HuH-7.5 (cell line): Measurements from ENCODE around the gene UBE4B.
A peak's percentile ranks its signal among the peaks of the same experiment; 100 is the strongest.
"Not testable (repeated sequence)": the region's sequence is repeated elsewhere in the genome, so short reads cannot be mapped to it uniquely, and the experiment has no call there.

Experiments used
- DNase-seq: peaks from one replicate; pipeline ENCODE4 v3.0.0; 2011; ENCODE audit warnings: low spot score

The UBE4B gene

DNA sequence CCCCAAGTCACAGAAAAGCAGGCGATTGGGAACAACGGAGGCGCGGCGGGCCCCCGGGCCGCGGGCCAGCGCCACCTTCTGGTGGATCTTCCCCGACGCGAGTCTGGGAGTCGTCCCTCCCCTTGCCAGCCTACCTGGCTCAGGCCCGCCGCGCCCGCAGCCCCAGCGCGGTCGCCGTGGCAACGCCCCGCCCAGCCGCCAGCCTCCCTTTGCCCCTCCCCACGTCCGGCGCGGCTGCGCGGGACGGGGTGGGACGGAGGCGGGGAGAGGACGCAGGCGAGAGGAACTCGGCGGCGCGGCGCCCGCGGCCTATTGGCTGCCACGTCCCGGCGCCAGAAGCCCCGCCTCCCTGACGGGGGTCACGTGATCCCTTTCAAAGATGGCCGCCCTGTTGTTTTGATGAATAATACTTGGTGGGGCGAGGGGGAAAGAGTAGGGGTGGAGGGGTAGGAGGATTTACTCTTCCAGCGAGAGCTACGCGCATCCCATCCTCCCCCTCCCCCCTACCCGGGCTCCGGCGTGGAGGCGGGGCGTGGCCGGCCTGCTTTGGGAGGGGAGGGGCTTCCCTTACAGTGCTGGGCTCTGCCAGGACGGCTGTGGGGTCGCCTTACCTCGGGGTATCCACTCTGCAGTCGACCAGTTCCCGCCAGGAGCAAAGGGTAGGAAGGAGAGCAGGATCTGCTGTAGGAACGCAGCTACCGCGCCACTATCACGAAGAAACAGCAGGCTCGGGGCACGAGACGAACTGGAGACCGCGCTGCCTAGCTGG lies at the start of gene UBE4B:
Gene UBE4B, plus strand, starts transcription at position 369 of the 769 bp plus-strand sequence. CDS start 713 bp downstream, outside the sequence.
- DNase-seq: peak; percentile 91

DNA sequence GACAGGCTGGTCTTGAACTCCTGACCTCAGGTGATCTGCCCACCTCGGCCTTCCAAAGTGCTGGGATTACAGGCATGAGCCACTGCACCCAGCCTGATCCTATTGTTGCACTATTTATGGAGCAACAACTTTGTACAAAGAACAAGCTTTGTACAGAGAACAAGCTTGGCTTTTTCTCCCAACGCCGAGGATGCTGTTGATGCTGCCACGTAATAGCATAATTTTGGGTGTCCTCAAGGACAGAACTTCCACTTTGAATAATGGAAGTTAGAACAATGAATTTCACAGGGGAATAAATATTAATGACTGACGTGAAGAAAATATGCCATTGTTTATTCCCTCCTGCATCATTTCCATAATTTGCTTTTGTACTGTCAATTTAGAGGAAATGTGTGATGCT lies 48.5 kb upstream of the UBE4B start:
- DNase-seq: no peak

DNA sequence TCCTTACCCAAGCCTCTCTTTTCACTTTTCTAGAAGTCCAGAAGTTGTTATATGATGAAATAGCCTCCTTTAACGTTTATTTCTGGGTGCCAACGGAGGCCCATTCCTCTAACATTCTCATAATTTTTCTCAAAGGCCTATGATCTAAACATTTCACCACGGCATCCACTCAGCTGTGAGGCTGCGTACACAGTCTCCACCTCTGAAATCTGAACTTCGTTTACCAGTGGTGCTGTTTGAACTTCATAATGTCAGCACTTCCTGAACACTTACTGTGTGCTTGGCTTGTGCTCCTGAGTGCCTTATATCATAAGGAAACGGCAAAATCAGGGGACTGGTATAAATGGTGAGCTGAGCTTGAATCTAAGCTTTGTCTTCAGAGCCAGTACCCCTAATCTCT lies 47.8 kb upstream of the UBE4B start:
- no peak for DNase-seq

DNA sequence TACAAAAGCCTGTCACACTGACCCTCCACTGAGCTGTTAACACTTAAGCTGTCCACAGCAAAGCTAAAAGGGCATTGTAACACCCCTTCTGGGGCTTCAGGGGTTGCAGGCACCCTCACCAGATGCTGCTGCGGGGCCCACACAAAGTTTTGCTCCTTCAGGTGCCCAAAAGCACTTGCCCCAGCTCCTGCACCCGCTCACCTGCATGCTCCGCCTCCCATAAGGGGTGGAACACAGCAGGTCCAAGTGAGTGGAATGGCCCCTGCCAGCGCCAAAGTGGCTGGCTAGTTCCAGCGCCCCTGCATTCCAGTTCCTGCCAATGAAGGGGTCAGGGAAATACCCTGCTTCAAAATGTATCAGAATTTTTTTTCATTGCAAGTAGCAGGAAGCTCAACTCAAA lies 43.0 kb upstream of the UBE4B start:
- no peak for DNase-seq

DNA sequence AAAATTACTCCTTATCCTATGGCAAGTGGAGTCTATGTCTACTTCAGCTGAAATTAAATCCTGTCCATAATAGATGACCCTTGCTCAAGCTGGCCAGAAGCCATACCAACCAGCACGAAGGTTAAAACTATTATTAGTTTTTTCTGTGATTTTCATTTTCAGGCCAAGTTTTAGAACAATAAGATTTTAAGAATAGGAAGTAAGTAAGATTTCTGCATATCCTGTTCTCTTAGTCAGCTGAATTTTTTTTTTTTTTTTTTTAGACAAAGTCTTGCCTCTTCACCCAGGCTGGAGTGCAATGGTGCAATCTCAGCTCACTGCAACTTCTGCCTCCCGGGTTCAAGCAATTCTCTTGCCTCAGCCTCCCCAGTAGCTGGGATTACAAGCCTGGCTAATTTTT lies 41.8 kb upstream of the UBE4B start:
- DNase-seq: no peak

DNA sequence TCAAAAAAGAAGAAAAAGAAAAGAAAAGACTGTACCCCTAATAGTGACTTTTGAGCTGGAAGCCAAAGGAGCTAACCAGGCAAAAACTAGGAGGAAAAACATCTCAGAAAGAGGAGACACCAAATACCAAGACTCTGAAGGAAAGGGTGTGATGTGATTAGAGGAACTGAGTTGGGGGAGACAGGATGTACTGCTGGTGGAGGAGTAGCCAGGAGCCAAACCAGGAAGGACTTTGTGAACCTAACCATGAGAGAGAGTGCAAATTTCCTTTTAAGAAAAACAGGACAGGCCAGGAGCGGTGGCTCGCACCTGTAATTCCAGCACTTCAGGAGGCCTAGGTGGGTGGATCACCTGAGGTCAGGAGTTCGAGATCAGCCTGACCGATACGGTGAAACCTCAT lies 39.8 kb upstream of the UBE4B start:
- no peak for DNase-seq

DNA sequence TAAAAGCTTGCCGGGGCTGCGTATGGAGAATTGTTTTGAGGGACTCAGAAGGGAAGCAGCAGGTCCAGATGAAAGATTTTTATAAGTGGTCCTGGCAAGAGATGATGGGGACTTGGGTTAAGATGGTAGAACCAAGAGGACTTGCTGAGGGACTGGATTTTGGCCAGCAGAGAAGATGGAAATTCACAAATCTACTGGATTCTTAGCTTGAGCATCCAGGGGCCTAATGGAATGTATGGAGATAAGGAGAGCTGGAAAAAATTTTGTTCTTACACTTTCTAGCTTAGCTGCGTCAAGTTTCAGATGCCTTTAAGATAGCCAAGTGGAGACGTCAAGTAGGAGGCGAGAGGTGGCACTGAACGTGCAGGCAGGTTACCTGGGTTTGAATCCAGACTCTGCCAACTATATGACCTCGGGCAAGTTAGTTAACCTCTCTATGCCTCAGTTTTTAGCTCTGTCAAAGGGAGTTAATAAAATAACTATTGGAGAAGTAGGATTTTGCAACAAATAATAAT lies 39.1 kb upstream of the UBE4B start:
- DNase-seq: no peak

DNA sequence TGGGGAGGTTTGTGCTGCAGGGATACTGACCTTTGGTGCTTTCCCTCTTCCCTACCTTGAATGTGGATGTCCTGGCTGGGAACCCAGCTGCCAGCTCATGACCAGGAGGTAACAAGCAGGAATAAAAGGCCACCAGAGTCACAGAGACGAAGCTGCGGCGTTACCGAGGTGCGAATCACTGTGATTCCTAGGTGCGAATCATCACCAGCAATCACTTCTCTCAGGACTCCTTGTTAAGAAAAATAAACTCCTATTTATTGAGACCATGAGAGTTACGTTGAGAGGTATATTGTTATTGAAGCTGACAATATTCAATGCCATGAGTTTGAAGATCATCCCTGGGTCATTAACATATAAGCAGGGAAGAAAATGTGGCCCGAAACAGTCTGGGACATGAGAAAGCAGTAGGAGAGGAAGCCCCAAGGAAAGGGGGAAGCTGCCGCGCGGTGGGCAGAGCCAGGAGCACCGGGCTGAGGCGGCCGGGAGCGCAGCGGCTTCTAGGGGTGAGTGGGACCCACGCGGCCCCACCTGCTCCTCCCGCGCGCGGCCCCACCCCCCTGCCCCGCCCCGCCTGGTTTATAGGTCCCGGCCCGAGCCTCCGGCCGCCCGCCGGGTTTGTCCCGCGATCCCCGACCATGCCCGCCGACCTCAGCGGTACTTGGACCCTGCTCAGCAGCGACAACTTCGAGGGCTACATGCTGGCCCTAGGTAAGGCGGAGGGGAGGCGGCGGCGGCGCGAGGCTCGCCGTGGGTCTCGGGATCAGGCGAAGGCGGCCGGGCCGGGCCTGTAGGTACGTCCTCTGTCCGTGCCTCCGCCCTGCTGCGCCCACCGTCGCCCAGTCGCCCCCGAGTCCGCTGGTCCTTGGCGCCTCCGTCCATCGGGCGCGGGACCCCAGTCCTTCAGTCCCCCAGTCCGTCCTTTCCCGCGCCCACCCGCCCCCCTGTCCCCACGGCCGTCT lies 35.9 kb upstream of the UBE4B start, which contains the start of gene RBP7:
Gene RBP7, plus strand, starts transcription at position 605 of the 959 bp plus-strand sequence. Its CDS starts 31 bp downstream, at position 636.
- DNase-seq: peak; percentile 49

DNA sequence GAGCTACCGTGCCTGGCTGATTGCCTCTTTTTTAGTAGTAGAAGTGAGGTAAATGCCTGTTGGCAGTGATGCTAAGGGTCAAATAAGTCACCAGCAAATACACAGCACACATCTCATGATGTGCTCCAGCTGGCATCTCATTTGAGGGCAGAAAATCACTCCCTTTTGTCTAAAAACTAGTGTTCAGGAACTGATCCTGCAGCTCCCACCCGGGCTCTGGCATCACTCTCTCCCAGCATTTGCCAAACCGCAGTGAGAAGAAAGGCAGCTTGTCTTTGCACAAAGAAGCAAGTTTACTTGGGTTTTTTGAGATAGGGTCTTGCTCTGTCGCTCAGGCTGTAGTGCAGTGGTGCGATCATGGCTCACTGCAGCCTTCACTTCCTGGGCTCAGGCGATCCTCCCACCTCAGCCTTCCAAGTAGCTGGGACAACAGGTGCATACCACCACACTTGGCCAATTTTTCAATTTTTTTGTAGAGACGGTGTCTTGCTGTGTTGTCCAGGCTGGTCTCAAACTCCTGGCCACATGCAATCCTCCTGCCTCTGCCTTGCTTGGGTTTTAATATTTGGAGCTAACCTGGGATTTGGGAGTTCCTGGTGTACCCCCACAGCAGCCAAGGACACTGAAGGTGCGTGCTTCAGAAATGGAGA lies 31.6 kb upstream of the UBE4B start:
- no peak for DNase-seq

DNA sequence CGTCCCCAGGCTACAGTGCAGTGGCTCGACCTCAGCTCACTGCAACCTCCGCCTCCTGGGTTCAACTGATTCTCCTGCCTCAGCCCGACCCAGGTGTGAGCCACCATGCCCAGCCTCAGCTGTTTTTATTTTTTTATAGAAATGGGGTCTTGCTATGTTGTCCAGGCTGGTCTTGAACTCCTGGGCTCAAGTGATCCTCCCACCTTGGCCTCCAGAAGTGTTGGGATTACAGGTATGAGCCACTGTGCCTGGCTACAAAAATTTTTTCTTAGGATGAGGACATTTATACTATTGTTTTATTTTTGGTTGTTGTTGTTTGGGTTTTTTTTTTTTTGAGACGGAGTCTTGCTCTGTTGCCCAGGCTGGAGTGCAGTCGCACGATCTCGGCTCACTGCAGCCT lies 27.5 kb upstream of the UBE4B start:
- DNase-seq: not testable (repeated sequence)

DNA sequence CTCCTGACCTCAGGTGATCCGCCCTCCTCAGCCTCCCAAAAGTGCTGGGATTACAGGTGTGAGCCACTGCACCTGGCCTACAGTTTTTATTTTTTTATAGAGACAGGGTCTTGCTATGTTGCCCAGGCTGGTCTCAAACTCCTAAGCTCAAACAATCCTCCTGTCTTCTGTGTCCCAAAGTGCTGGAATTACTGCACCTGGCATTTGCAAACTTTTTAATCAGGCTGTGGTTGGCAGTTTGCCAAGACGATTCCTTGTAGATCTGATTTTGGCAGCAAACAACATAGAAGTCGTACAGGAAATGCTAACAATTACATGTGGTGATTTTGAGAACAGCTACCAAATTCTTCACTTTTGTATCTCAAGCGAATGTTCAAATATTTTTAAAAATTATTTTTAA lies 25.6 kb upstream of the UBE4B start:
- no peak for DNase-seq

DNA sequence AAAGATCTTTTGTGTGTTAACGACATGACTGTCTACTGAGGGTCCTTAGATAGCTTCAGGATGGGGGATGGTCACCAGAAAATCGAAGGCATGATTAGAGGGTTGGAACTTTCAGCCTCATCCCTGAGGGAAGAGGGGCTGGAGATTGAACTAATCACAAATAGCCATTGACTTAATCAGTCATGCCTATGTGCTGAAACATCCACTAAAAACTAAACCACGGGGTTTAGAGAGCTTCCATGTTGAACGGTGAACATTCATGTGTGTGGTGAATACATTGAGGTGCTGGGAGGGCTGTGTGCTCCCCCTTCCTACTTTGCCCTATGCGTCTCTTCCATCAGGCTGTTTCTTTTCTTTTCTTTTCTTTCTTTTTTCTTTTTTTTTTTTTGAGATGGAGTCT lies 18.7 kb upstream of the UBE4B start:
- no peak for DNase-seq

DNA sequence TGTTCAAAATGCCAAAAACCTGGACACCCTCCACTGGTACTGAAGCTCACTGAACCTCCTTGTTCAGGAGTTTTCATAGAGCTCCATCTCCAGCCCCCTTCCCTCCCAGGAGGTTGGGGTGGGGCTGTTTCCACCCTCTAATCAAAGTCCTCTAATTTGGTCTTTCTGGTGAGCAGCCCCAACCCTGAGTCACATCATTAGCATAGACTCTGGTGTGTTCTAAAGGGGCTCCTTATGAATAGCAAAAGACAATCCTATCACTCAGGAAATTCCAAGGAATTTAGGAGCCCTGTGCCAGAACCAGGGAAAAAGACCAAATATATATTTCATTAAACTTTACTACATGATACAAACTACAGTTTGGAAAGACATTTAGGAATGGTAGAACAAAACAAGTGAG lies 13.2 kb upstream of the UBE4B start:
- DNase-seq: no peak

DNA sequence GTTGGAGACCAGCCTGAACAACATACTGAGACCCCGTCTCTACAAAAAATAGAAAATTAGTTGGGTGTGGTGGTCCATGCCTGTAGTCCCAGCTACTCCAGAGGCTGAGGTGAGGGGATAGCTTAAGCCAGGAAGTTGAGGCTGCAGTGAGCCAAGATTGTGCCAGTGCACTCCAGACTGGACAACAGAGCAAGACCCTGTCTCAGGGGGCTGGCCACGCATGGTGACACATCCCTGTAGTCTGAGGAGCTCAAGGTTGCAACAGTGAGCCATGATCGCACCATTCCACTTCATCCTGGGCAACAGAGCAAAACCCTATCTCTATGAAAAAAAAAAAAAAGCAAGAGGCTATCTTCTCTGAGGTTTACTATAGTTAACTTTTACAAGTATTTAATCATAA lies 12.7 kb upstream of the UBE4B start:
- DNase-seq: no peak

DNA sequence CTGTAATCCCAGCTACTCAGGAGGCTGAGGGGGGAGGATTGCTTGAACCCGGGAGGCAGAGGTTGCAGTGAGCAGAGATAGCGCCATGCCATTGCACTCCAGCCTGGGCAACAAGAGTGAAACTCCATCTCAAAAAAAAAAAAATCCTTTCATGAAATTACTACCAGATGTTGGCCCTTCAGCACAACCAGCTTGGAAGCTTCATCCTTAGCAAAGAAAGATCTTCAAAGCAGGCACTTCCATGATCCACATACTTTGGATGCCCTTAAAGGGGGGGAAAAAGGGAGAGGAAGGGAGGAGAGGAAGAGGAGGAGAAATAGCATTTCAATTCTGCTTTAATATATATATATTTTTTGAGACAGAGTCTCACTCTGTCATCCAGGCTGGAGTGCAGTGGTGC lies 12.1 kb upstream of the UBE4B start:
- DNase-seq: not testable (repeated sequence)

DNA sequence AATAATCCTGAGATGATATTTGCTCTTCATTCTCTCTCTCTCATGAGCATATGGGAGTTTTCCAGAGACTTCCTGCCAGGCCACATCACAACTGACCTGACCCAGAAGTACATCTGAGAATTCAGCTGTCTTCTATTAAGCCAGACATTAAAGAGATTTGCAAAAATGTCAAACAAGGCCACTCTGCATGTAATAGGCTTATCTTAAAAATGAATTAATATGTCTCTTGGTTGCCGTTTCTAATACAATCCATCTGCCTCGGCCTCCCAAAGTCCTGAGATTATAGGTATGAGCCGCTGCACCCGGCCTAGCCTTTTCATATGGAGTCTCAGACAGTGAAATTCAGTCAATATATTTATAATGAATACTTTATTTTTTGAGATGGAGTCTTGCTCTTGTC lies 10.8 kb upstream of the UBE4B start:
- not testable (repeated sequence) for DNase-seq

DNA sequence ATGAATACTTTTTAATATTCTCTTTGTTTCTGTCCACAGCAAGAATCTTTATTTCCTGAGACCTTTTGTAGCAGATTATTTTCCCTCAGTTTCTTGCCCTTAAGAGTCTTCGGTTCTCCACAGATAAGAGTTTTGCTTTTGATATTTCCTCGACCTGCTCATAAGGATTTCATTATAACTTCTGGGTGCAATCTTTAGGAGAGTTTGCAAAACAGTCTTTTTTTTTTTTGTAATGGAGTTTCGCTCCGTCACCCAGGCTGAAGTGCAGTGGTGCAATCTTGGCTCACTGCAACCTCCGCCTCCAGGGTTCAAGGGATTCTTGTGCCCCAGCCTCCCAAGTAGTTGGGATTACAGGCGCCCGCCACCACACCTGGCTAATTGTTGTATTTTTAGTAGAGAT lies 10.1 kb upstream of the UBE4B start:
- no peak for DNase-seq

DNA sequence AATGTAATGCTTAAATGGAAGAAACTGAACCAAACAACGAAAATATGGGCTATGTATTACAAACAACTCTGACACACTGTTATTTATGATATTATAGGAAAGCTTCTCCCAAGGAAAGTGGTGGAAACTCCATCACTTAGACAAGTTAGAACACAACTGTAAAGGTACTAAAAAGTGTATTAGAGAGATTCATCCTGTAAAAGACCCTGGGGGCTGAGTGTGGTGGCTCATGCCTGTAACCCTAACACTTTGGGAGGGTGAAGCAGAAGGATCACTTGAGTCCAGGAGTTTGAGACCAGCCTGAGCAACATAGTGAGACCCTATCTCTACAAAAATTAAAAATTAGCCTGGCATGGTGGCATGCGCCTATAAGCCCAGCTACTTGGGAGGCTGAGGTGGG lies 7.4 kb upstream of the UBE4B start:
- no peak for DNase-seq

DNA sequence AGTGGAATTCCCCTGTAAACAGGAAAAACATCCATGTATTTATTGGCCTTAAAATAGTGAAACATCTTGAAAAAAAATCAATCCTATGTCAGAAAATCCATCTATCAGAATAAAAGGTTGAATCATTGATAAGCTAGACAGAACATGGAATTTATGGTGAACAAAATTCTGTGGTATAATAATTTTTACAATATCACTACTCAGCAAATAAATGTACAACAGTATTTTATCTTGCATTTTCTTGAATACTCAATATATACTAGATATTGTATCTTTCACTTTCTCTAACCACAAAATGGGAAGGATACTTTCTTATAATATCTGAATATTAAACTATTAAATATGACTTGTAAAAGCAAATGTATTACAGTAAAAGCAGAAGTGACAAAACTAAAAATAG lies 5.7 kb upstream of the UBE4B start:
- DNase-seq: no peak

DNA sequence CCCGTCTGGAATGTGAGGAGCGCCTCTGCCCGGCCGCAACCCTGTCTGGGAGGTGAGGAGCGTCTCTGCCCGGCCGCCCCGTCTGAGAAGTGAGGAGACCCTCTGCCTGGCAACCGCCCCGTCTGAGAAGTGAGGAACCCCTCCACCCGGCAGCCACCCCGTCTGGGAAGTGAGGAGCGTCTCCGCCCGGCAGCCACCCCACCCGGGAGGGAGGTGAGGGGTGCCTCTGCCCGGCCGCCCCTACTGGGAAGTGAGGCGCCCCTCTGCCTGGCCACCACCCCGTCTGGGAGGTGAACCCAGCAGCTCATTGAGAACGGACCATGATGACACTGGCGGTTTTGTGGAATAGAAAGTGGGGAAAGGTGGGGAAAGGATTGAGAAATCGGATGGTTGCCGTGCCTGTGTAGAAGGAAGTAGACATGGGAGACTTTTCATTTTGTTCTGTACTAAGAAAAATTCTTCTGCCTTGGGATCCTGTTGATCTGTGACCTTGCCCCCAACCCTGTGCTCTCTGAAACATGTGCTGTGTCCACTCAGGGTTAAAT lies 3.7 kb upstream of the UBE4B start:
- DNase-seq: not testable (repeated sequence)

DNA sequence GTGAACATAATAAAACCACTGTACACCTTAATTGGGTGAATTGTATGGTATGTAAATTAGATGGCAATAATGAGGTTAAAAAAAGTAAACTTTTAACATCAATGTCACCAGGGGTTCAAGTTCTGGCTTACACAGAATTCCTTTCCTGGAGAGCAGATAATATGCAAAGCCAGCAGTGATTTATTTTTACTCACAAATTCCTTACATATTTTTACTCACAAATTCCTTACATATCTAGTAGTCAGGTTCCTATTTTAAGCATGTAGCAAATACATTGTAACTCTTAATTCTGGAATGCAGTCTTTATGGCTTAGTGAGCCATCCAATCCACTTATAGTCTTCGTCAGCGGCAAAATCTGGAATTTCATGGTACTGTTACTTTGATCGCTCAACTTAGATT lies 1.3 kb upstream of the UBE4B start:
- no peak for DNase-seq

DNA sequence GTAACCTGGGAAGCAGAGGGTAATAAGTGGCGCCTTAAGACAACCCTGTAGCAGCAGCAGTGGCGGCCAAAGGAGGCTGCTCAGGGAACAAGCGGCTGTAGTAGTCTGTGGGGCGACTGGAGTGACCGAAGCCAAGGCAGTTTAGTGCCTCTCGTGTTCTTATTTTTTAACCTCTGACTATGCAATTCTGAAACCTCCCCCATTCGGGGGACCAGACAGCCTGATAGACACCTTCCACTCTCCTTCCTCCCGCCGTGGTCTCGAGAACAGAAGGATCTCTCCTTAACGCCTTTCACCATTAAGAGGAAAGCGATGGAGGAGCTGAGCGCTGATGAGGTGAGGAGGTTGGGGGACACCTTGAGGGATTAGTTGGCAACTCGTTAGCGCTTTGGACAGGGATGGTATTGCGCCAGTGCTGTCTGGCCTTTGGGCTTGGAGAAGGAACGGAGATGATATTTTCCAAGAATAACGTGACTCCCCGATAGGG lies 644 bp downstream of the UBE4B start:
- DNase-seq: no peak
